Endothelial cell of umbilical vein (primary cell): ENCODE results near the gene FOXP1. TPM values are rescaled to one million over a fixed set of nuclear protein-coding genes. Genes with fewer than 3 reads are reported as not detected.

Experiments
- BruUV-seq: library from RNA; stranded (reverse); fragments of 400-500 nt; replicated peaks from 2 replicates; lab custom pipeline; 2021; lab: Mats Ljungman, UMichigan
- CTCF ChIA-PET: fragments of 300-600, 350-600 bp; sonication (Branson Sonifier 250); formaldehyde crosslinking; loops from one replicate; lab custom pipeline; 2021; ENCODE audit warnings: antibody characterized with exemption, inconsistent platforms; lab: Charles Lee
- POLR2A ChIA-PET: fragments of 300-600, 350-600 bp; sonication (Branson Sonifier 250); formaldehyde crosslinking; loops from one replicate; lab custom pipeline; 2021; ENCODE audit warnings: antibody characterized with exemption, inconsistent platforms; lab: Charles Lee
- DNase-seq: peaks from one replicate; pipeline ENCODE4 v3.0.0-alpha.2; 2011; ENCODE audit warnings: low read depth, low spot score
- FAIRE-seq: peaks from 2 replicates; lab custom pipeline; 2011; peaks lifted over from hg19 to GRCh38; lab: Jason Lieb, UNC
- H2AFZ ChIP-seq: 2 replicates; pipeline ENCODE4 v1.6.0; 2012; ENCODE audit warnings: low read depth, low read length, control low read depth, inconsistent platforms
- H3K27ac ChIP-seq: 2 replicates; pipeline ENCODE4 v1.5.1; 2011; ENCODE audit warnings: low read depth, mild to moderate bottlenecking, control low read depth, low read length, moderate library complexity; ENCODE audit not compliant: insufficient read depth
- H3K27me3 ChIP-seq, 2 experiments: 2 replicates each; pipeline versions ENCODE4 v1.6.0 to v1.6.1; 2011; ENCODE audit warnings: low read length in 2 of 2, mixed read lengths in 1 of 2; ENCODE audit not compliant: control insufficient read depth in 2 of 2, insufficient read depth in 2 of 2
- H3K36me3 ChIP-seq, 2 experiments: 2 replicates in 1 of 2; 3 replicates in 1 of 2; pipeline ENCODE4 v1.5.1; 2011; ENCODE audit warnings: low read length in 2 of 2, mild to moderate bottlenecking in 1 of 2, moderate library complexity in 1 of 2; ENCODE audit not compliant: control insufficient read depth in 2 of 2, insufficient read depth in 2 of 2; ENCODE audit errors: extremely low read depth in 1 of 2
- H3K4me1 ChIP-seq: 3 replicates; pipeline ENCODE4 v1.5.1; 2011; ENCODE audit warnings: mild to moderate bottlenecking, low read length; ENCODE audit not compliant: control insufficient read depth, insufficient read depth; ENCODE audit errors: extremely low read depth
- H3K4me2 ChIP-seq: 2 replicates; pipeline ENCODE4 v1.6.1; 2011; ENCODE audit warnings: low read length, control low read depth, mixed read lengths; ENCODE audit not compliant: insufficient read depth
- H3K4me3 ChIP-seq, 3 experiments: fragments of 200-600 bp in 1 of 3; sonication (generic), shearing (Covaris generic) in 1 of 3; replicated peaks in 1 of 3; 2 replicates each; pipeline ENCODE4 v1.5.1; 2011 to 2016; ENCODE audit warnings: control low read depth in 3 of 3, low read length in 3 of 3, mild to moderate bottlenecking in 2 of 3, inconsistent platforms in 1 of 3, low read depth in 1 of 3, moderate library complexity in 1 of 3; ENCODE audit not compliant: insufficient read depth in 1 of 3
- H3K79me2 ChIP-seq: 2 replicates; pipeline ENCODE4 v1.6.0; 2012; ENCODE audit warnings: low read length, inconsistent platforms; ENCODE audit not compliant: control insufficient read depth, insufficient read depth
- H3K9ac ChIP-seq: replicated peaks from 2 replicates; pipeline ENCODE3; 2011; ENCODE audit warnings: low read length, control low read depth; ENCODE audit not compliant: insufficient read depth; ENCODE audit errors: extremely low read depth
- H3K9me1 ChIP-seq: replicated peaks from 3 replicates; pipeline ENCODE4 v1.6.0; 2011; ENCODE audit warnings: mild to moderate bottlenecking, low read length; ENCODE audit not compliant: control insufficient read depth, insufficient read depth; ENCODE audit errors: extremely low read depth
- H3K9me3 ChIP-seq: replicated peaks from 2 replicates; pipeline ENCODE4 v1.5.1; 2012; ENCODE audit warnings: low read length, inconsistent platforms; ENCODE audit not compliant: control insufficient read depth, insufficient read depth
- H4K20me1 ChIP-seq: replicated peaks from 2 replicates; pipeline ENCODE3; 2011; ENCODE audit warnings: mild to moderate bottlenecking, low read length; ENCODE audit not compliant: control insufficient read depth, insufficient read depth; ENCODE audit errors: extremely low read depth
- EZH2 ChIP-seq: IDR thresholded peaks from 2 replicates; pipeline ENCODE4 v1.6.1; 2012; ENCODE audit warnings: borderline replicate concordance, low read depth, mild to moderate bottlenecking, moderate library complexity, low read length, inconsistent platforms; ENCODE audit not compliant: severe bottlenecking
- GATA2 ChIP-seq: IDR thresholded peaks from 2 replicates; pipeline ENCODE4 v1.7.0; 2011; ENCODE audit warnings: low read depth, mild to moderate bottlenecking, moderate library complexity, mixed read lengths, low read length; ENCODE audit not compliant: insufficient read length, insufficient read depth
- JUN ChIP-seq: IDR thresholded peaks from 2 replicates; pipeline ENCODE4 v1.6.1; 2011; ENCODE audit warnings: borderline replicate concordance, low read depth; ENCODE audit not compliant: insufficient read length, insufficient read depth
- MAX ChIP-seq: IDR thresholded peaks from 2 replicates; pipeline ENCODE4 v1.6.1; 2011; ENCODE audit not compliant: insufficient read depth, insufficient read length
- POLR2A ChIP-seq: IDR thresholded peaks from 2 replicates; pipeline ENCODE4 v1.6.1; 2012; ENCODE audit warnings: low read depth, mild to moderate bottlenecking, control low read depth, low read length
- POLR2AphosphoS5 ChIP-seq: IDR thresholded peaks from 2 replicates; pipeline ENCODE4 v1.6.1; 2012; ENCODE audit warnings: low read depth, mild to moderate bottlenecking, control low read depth, low read length, moderate library complexity; ENCODE audit not compliant: insufficient read depth
- dilution Hi-C: fragments of 300-500 bp; cut with MboI; formaldehyde crosslinking; loops from one replicate; pipeline ENCODE4 v1.15.0; 2019; ENCODE audit warnings: low sequenced_read_pairs; ENCODE audit not compliant: extremely low pct_ligation_motif_present
- intact Hi-C: fragments of 100-400 bp; cut with micrococcal nuclease; formaldehyde crosslinking; loops from one replicate; pipeline ENCODE4 v1.10.0; 2022
- polyA plus RNA-seq, 4 experiments: library from polyadenylated mRNA; depleted of rRNA in 3 of 4; stranded (reverse) in 3 of 4; unstranded in 1 of 4; fragments of >200 nt; gene quantifications; 2 replicates each; pipeline versions ENCODE4 v1.2.1 to v1.2.3, GENCODE V29; 2011 to 2012; ENCODE audit warnings: missing spikeins in 1 of 4
- total RNA-seq: library from RNA; stranded (reverse); gene quantifications from 2 replicates; pipeline ENCODE4 v1.2.3, GENCODE V29; 2021

FOXP1 gene
- total and polyA plus RNA-seq, 2 donors (not counting 3 experiments of a cell fraction or from before 2014, with no cell fraction given): 41.0 to 107 TPM

- no peak for FAIRE-seq
- H3K36me3 ChIP-seq: no peaks in the 10 kb centered on the region
- no peaks in the 10 kb centered on the region for H3K79me2 ChIP-seq
- TF ChIP-seq POLR2A (no peak), EZH2 (no peak), JUN (no peak), POLR2AphosphoS5 (no peak), GATA2 (no peak)
- CTCF ChIA-PET: no interaction called here
- intact Hi-C loops: loop anchor here (10.0 kb wide), 1 partner anchor 259 kb away; no protein-coding TSS in a partner anchor
- DNase-seq: no peak
- BruUV-seq: no TSS peak
- peaks cover 5% of the 10 kb centered on the region for H3K4me1 ChIP-seq
- POLR2A ChIA-PET: no interaction called here
- no peak overlapping the region for H3K4me2 ChIP-seq
- no peak overlapping the region for H3K27ac ChIP-seq
- dilution Hi-C loops: no loop called here
- H3K9me3 ChIP-seq: no peaks in the 10 kb centered on the region
- no peak overlapping the region for H3K9ac ChIP-seq
- no peak overlapping the region for H2AFZ ChIP-seq
- no peak overlapping the region for H3K4me3 ChIP-seq
- H3K9me1 ChIP-seq: no peaks in the 10 kb centered on the region
- no peaks in the 10 kb centered on the region for H4K20me1 ChIP-seq
- no peaks in the 10 kb centered on the region for H3K27me3 ChIP-seq
These were observed 448.0 kb downstream of the FOXP1 start for GRCh38 chr3:71135373-71136088.

- POLR2A ChIA-PET: no interaction called here
- Histone ChIP-seq H3K36me3 (no peaks in the 10 kb centered on the region), H3K27ac (no peak overlapping the region), H3K4me1 (peaks cover 6% of the 10 kb centered on the region), H3K4me3 (no peak overlapping the region), H3K4me2 (no peak overlapping the region), H3K9ac (no peak overlapping the region), H4K20me1 (no peaks in the 10 kb centered on the region), H3K79me2 (no peaks in the 10 kb centered on the region), H3K9me3 (no peaks in the 10 kb centered on the region), H3K27me3 (no peaks in the 10 kb centered on the region), H2AFZ (no peak overlapping the region), H3K9me1 (no peaks in the 10 kb centered on the region)
- FAIRE-seq (no peak), DNase-seq (no peak)
- BruUV-seq: no TSS peak
- TF ChIP-seq JUN (no peak), MAX (no peak), GATA2 (no peak)
- dilution Hi-C loops: no loop called here
- CTCF ChIA-PET: interaction anchor here (0.9 to 1.1 kb wide), 2 partner anchors 16 to 467 kb away, joined by 3 read pairs; no protein-coding TSS in a partner anchor
- intact Hi-C loops: loop anchor here (10.0 kb wide), 1 partner anchor 260 kb away; no protein-coding TSS in a partner anchor
These were observed 449.0 kb downstream of the FOXP1 start for GRCh38 chr3:71134521-71134920.
